ENCODE measurements around the gene CACNG6. TPM values are rescaled to one million over a fixed set of nuclear protein-coding genes. Genes with fewer than 3 reads are reported as not detected.

CACNG6 gene
- total RNA-seq, 2 experiments from 2014 or later = 1.2 to 4.9 TPM

DNA sequence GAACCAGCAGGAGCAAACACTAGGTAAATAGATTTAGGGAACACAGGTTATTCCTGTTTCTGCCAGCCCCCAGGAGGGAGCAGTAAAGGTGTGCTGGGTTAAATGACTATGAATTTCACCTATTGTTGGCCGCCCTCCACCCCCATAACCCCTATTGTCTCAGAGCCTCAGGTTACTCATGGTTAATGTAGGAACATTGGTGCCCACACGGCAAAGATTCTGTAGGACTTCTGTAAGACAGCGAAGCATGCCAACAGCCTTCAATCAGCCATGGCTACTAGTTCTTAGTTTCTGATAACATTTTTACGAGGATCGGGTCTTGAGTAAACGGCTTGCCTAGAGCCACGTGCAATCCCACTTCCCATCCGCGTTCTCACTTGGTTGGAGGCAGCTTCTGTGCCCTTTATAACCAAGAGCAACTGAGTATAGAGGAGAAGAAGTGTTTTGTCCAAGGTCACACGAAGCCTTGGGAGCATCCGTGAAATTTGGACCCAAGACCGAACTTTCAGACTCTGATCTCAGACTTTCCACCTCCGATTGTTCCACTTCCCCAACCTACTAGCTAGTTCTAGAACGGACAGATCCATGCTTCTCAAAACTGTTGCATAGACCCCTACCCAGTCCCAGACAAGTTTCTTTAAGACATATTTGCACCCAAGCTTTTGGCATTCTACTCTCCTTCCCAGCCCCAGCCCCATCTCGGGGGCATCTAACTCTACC is 33.8 kb upstream of the CACNG6 start:
- H3K36me3 ChIP-seq (ENCODE audit: insufficient read depth, low read length) = no peaks in the 10 kb centered on the region
- H3K4me1 ChIP-seq (ENCODE audit: insufficient read depth, low read length, poor library complexity, severe bottlenecking) = no peaks in the 10 kb centered on the region
- no peaks in the 10 kb centered on the region for H3K9me2 ChIP-seq (ENCODE audit: insufficient read depth, low read length)
- intact Hi-C loops (cut with micrococcal nuclease; ENCODE audit: unreplicated experiment) = no loop called here
- H3K9me3 ChIP-seq (ENCODE audit: low read length) = no peaks in the 10 kb centered on the region
- no peaks in the 10 kb centered on the region for H3K79me2 ChIP-seq (ENCODE audit: insufficient read depth, low read depth, low read length)
- no peak overlapping the region for H3K27ac ChIP-seq (ENCODE audit: low read depth, low read length, poor library complexity, severe bottlenecking)
- TF ChIP-seq, protein P1, sequence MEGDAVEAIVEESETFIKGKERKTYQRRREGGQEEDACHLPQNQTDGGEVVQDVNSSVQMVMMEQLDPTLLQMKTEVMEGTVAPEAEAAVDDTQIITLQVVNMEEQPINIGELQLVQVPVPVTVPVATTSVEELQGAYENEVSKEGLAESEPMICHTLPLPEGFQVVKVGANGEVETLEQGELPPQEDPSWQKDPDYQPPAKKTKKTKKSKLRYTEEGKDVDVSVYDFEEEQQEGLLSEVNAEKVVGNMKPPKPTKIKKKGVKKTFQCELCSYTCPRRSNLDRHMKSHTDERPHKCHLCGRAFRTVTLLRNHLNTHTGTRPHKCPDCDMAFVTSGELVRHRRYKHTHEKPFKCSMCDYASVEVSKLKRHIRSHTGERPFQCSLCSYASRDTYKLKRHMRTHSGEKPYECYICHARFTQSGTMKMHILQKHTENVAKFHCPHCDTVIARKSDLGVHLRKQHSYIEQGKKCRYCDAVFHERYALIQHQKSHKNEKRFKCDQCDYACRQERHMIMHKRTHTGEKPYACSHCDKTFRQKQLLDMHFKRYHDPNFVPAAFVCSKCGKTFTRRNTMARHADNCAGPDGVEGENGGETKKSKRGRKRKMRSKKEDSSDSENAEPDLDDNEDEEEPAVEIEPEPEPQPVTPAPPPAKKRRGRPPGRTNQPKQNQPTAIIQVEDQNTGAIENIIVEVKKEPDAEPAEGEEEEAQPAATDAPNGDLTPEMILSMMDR (conservative IDR thresholded peaks at IDR 0.05; ENCODE audit: low read length) = no peak
- no peak for TF ChIP-seq EZH2phosphoT487 (IDR thresholded peaks at IDR 0.05; ENCODE audit: borderline replicate concordance, low read depth, low read length)
- no peaks in the 10 kb centered on the region for H4K20me1 ChIP-seq (ENCODE audit: insufficient read depth, low read length)
- no peak overlapping the region for H3K4me3 ChIP-seq (ENCODE audit: low read depth, low read length, poor library complexity, severe bottlenecking)
- no peak overlapping the region for H2AFZ ChIP-seq (ENCODE audit: low read length)
- no peak overlapping the region for H3K4me2 ChIP-seq (ENCODE audit: low read length)
- no TSS peak for BruUV-seq (replicated peaks)
- DNase-seq (ENCODE audit: low spot score) = no peak
- POLR2A ChIA-PET = no interaction called here
- CTCF ChIA-PET (ENCODE audit: unreplicated experiment) = no interaction called here

DNA sequence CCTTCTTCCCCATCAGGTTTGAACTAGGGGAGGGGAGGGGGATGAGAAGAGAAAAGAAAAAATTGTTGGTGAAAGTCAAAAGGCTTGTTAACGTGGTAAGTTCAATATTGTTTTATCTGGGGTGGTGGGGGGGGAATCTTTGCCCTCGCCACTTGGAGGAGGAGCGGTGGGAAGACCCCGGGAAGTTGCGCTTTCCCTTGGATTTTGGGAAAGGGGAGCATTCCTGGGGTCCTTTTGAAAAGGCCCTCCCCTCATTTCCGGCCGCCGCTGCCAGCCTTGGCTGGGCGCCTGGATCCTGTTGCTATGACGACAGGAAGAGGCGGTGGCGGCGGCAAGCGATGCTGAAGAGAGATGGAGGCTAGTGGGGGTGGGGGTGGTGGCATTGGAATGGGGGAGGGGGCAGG is 33.3 kb upstream of the CACNG6 start:
- no peak overlapping the region for H3K4me2 ChIP-seq (ENCODE audit: low read length)
- no peak for DNase-seq (ENCODE audit: low spot score)
- H3K9me2 ChIP-seq (ENCODE audit: insufficient read depth, low read length) = no peaks in the 10 kb centered on the region
- no peaks in the 10 kb centered on the region for H3K79me2 ChIP-seq (ENCODE audit: insufficient read depth, low read depth, low read length)
- H2AFZ ChIP-seq (ENCODE audit: low read length) = no peak overlapping the region
- H4K20me1 ChIP-seq (ENCODE audit: insufficient read depth, low read length) = no peaks in the 10 kb centered on the region
- H3K27ac ChIP-seq (ENCODE audit: low read depth, low read length, poor library complexity, severe bottlenecking) = no peak overlapping the region
- H3K4me3 ChIP-seq (ENCODE audit: low read depth, low read length, poor library complexity, severe bottlenecking) = no peak overlapping the region
- H3K36me3 ChIP-seq (ENCODE audit: insufficient read depth, low read length) = no peaks in the 10 kb centered on the region
- no peaks in the 10 kb centered on the region for H3K4me1 ChIP-seq (ENCODE audit: insufficient read depth, low read length, poor library complexity, severe bottlenecking)
- ChIA-PET POLR2A (no interaction called here), CTCF (ENCODE audit: unreplicated experiment) (no interaction called here)
- intact Hi-C loops (cut with micrococcal nuclease; ENCODE audit: unreplicated experiment) = no loop called here
- TF ChIP-seq EZH2phosphoT487 (IDR thresholded peaks at IDR 0.05; ENCODE audit: borderline replicate concordance, low read depth, low read length) = no peak
- BruUV-seq (replicated peaks) = no TSS peak
- H3K9me3 ChIP-seq (ENCODE audit: low read length) = no peaks in the 10 kb centered on the region

DNA sequence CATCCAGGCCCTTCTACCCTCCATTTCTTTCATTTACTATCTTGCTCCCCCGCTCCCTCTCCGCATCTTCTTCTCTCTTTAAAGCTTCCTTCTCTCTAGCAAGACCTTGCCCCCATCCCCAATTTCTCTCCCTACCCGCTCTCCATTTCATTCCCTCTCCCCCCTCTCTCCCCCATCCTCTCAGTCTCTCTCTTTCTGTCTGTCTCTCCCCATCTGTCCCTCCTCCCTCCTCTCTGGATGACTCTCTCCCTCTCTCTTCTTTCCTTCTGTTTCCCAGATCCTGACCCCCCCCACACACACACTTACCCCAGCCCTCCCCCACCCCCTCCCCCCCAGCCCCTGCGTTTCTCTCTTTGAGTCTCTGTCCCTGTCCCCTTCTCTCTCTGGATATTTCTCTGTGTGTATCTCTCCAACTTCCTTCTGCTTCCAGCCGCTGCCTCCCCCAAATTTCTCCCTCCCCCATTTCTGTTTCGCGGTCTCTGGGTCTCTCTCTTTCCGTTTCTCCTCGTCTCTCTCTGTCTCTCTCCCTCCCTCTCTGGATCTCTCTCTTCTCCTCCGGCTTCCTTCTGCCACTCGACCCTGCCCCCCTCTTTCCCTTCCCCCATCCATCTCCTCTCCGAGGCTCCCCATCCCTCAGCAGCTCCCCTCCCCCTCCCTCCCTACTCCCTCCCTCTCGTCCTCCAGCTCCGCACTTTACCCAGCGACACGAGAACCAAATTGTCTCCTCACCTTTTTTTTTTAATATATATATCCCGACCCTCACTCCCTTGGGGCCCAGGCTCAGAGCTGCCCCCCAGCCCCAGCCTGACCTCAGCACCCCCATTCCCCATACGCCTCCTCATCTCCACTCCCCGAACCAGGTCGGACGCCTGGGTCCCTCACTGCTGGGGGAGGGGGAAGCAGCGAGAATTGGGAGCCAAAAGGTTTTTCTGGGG is 32.3 kb upstream of the CACNG6 start:
- Histone ChIP-seq H3K4me3 (ENCODE audit: low read depth, low read length, poor library complexity, severe bottlenecking) (no peak overlapping the region), H3K4me1 (ENCODE audit: insufficient read depth, low read length, poor library complexity, severe bottlenecking) (no peaks in the 10 kb centered on the region), H3K9me2 (ENCODE audit: insufficient read depth, low read length) (no peaks in the 10 kb centered on the region), H3K4me2 (ENCODE audit: low read length) (no peak overlapping the region), H3K27ac (ENCODE audit: low read depth, low read length, poor library complexity, severe bottlenecking) (no peak overlapping the region), H4K20me1 (ENCODE audit: insufficient read depth, low read length) (no peaks in the 10 kb centered on the region), H3K36me3 (ENCODE audit: insufficient read depth, low read length) (no peaks in the 10 kb centered on the region), H3K79me2 (ENCODE audit: insufficient read depth, low read depth, low read length) (no peaks in the 10 kb centered on the region), H3K9me3 (ENCODE audit: low read length) (no peaks in the 10 kb centered on the region), H2AFZ (ENCODE audit: low read length) (no peak overlapping the region)
- CTCF ChIA-PET (ENCODE audit: unreplicated experiment) = no interaction called here
- no TSS peak for BruUV-seq (replicated peaks)
- no peak for TF ChIP-seq EZH2phosphoT487 (IDR thresholded peaks at IDR 0.05; ENCODE audit: borderline replicate concordance, low read depth, low read length)
- TF ChIP-seq, protein P1 (conservative IDR thresholded peaks at IDR 0.05; ENCODE audit: low read length) = no peak
- POLR2A ChIA-PET = interaction anchor here (0.5 kb wide), 1 partner anchor 67 kb away, joined by 3 read pairs; no protein-coding TSS in a partner anchor
- intact Hi-C loops (cut with micrococcal nuclease; ENCODE audit: unreplicated experiment) = no loop called here
- no peak for DNase-seq (ENCODE audit: low spot score)
